Sigmoid colon (tissue), 7 donors: Measurements from ENCODE around the gene MED19. TPM values are rescaled to one million over a fixed set of nuclear protein-coding genes. Genes with fewer than 3 reads are reported as not detected.
"Not testable (repeated sequence)": the region's sequence is repeated elsewhere in the genome, so short reads cannot be mapped to it uniquely, and the experiment has no call there.

Source experiments
- DNase-seq: peaks from one replicate; pipeline ENCODE4 v3.0.0-alpha.2; 2019
- H3K27ac ChIP-seq, 4 donors: fragments of 200-600 bp; sonication (generic); one replicate each; pipeline ENCODE4 v1.5.1; 2016 to 2019; ENCODE audit warnings: mild to moderate bottlenecking in 1 of 4
- H3K27me3 ChIP-seq, 3 donors: fragments of 200-600 bp; sonication (generic); one replicate each; pipeline ENCODE4 v1.5.1; 2019; ENCODE audit warnings: mild to moderate bottlenecking in 1 of 3
- H3K36me3 ChIP-seq, 4 donors: fragments of 200-600 bp; sonication (generic); one replicate each; pipeline ENCODE4 v1.5.1; 2016 to 2019
- H3K4me1 ChIP-seq, 4 donors: fragments of 200-600 bp; sonication (generic); one replicate each; pipeline ENCODE4 v1.5.1; 2017 to 2019
- H3K4me3 ChIP-seq, 4 donors: fragments of 200-600 bp; sonication (generic); one replicate each; pipeline ENCODE4 v1.5.1; 2017 to 2019; ENCODE audit warnings: mild to moderate bottlenecking in 2 of 4, moderate library complexity in 1 of 4
- H3K9me3 ChIP-seq, 4 donors: fragments of 200-600 bp in 3 of 4; sonication (generic) in 3 of 4; one replicate each; pipeline versions ENCODE4 v1.5.1 to v1.6.1; 2013 to 2019
- EP300 ChIP-seq, 4 donors: sonication (generic); formaldehyde crosslinking; IDR thresholded peaks; one replicate each; pipeline ENCODE4 v1.6.1; 2017; ENCODE audit warnings: antibody characterized with exemption in 4 of 4
- POLR2A ChIP-seq, 2 donors: fragments of 450-650 bp; IDR thresholded peaks; one replicate each; pipeline ENCODE4 v1.6.1; 2016; ENCODE audit warnings: antibody characterized with exemption in 2 of 2, mild to moderate bottlenecking in 2 of 2, moderate library complexity in 2 of 2
- POLR2AphosphoS5 ChIP-seq, 4 donors: sonication (generic); formaldehyde crosslinking; IDR thresholded peaks; one replicate each; pipeline ENCODE4 v1.6.1; 2017; ENCODE audit warnings: antibody characterized with exemption in 4 of 4
- WGBS, 2 donors: extraction: QIAGEN DNeasy Blood & Tissue Kit; methylation state at CpG; one replicate each; pipeline ENCODE4 v1.1.7; 2013; 5-methylcytosine and 5-hydroxymethylcytosine counted together
- intact Hi-C: fragments of 100-400 bp; cut with DNase I; formaldehyde crosslinking; loops from one replicate; pipeline ENCODE4 v1.15.1; 2023
- polyA plus RNA-seq, 3 donors: library from polyadenylated mRNA; stranded (reverse); fragments of 200-250 nt; gene quantifications; one replicate each; pipeline ENCODE4 v1.2.3, GENCODE V29; 2013
- total RNA-seq, 4 donors: library from RNA; depleted of rRNA; stranded (reverse); fragments of >200 nt; gene quantifications; one replicate each; pipeline ENCODE4 v1.1.0, GENCODE V29; 2016
- TF ChIP-seq, protein P1 (sequence below), 4 experiments: fragments of 450-650 bp in 3 of 4; fragments of 200-600 bp in 1 of 4; IDR thresholded peaks; one replicate each; pipeline ENCODE4 v1.5.1; 2016 to 2019; ENCODE audit warnings: antibody characterized with exemption in 4 of 4, mild to moderate bottlenecking in 3 of 4, moderate library complexity in 2 of 4
- donor health status: healthy with polysubstance abuse.
- donor health status: Bipolar disorder and iron deficiency.
- donor health status: healthy.

MED19 gene
- total and polyA plus RNA-seq, 7 donors: 8.3 to 18.5 (median 14.4) TPM

DNA sequence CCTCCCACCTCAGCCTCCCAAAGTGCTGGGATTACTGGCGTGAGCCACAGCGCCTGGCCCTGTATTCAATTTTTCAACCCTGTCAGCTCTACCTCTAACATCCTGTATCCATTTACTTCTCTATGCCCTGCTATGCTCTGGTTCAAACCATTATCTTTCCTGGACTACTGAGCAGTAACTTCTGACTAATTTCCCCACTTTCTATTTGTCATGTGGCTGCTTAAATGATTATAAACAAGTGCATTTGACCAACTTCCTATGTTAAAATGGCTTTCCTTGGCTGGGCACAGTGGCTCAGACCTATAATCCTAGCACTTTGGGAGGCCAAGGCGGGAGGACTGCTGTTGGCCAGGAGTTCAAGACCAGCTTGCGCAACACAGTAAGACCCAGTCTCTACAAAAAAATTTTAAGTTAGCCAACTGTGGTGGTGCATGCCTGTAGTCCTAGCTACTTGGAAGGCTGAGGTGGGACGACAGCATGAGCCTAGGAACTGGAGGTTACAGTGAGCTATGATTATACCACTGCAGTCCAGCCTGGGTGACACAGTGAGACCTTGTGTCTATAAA lies 2.1 kb downstream of the MED19 start:
- Histone ChIP-seq H3K4me3 (no peak overlapping the region), H3K36me3 (peaks cover 0 to 15% (median 2%) of the 10 kb centered on the region in 4 donors), H3K27ac (no peak overlapping the region), H3K27me3 (no peaks in the 10 kb centered on the region), H3K4me1 (peaks cover 0 to 39% (median 33%) of the 10 kb centered on the region in 4 donors), H3K9me3 (no peaks in the 10 kb centered on the region)
- no peak for TF ChIP-seq POLR2AphosphoS5 (IDR thresholded peaks at IDR 0.05)
- TF ChIP-seq EP300 (IDR thresholded peaks at IDR 0.05): no peak
- TF ChIP-seq, protein P1, sequence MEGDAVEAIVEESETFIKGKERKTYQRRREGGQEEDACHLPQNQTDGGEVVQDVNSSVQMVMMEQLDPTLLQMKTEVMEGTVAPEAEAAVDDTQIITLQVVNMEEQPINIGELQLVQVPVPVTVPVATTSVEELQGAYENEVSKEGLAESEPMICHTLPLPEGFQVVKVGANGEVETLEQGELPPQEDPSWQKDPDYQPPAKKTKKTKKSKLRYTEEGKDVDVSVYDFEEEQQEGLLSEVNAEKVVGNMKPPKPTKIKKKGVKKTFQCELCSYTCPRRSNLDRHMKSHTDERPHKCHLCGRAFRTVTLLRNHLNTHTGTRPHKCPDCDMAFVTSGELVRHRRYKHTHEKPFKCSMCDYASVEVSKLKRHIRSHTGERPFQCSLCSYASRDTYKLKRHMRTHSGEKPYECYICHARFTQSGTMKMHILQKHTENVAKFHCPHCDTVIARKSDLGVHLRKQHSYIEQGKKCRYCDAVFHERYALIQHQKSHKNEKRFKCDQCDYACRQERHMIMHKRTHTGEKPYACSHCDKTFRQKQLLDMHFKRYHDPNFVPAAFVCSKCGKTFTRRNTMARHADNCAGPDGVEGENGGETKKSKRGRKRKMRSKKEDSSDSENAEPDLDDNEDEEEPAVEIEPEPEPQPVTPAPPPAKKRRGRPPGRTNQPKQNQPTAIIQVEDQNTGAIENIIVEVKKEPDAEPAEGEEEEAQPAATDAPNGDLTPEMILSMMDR (IDR thresholded peaks at IDR 0.05): no peak
- no peak for TF ChIP-seq POLR2A (IDR thresholded peaks at IDR 0.05)
- no peak for DNase-seq
- 92% methylated on average over 5 of the region's 5 CpGs for WGBS, 2 donors
- intact Hi-C loops: loop anchor here (5.0 kb wide), 2 partner anchors 43 to 52 kb away; partner anchors contain the start of genes CTNND1 and ZDHHC5

DNA sequence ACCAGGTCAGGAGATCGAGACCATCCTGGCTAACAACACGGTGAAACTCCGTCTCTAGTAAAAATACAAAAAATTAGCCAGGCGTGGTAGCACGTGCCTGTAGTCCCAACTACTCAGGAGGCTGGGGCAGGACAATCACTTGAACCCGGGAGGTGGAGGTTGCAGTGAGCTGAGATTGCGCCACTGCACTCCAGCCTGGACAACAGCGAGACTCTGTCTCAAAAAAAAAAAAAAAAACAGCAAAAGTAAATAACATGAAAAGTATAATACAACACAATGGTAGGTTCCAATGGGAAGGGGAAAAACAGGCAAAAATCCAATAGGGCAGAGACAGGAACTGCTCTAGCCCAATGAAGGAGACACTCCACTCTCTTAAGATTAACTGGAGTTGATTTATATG lies 6.6 kb downstream of the MED19 start:
- intact Hi-C loops: not testable (repeated sequence)
- 93 to 96% methylated on average over 8 of the region's 8 CpGs for WGBS, 2 donors

DNA sequence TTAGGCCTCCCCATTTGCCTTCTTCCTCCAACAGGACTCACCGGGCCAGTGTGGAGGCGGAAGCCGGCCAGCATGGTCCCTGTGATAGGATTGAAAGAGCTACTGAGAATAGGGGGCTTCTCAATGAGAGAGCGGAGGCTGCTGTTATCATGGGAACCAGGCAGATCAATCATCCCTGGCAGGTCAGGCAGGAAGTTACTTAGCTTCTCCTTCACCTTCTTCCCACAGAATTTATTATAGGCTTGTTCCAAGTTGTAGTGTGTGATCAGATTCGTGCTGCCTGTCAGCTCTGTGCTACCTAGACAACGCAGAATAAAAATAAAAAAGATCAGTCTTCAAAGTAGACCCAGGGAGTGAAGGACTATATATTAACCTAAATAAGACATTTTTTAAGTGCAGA lies 7.1 kb downstream of the MED19 start:
- Histone ChIP-seq H3K27me3 (no peaks in the 10 kb centered on the region), H3K27ac (no peak overlapping the region), H3K36me3 (peaks cover 0 to 58% (median 21%) of the 10 kb centered on the region in 4 donors), H3K4me3 (no peak overlapping the region), H3K4me1 (peaks cover 0 to 3% (median 0%) of the 10 kb centered on the region in 4 donors), H3K9me3 (no peaks in the 10 kb centered on the region)
- DNase-seq: no peak
- no peak for TF ChIP-seq EP300 (IDR thresholded peaks at IDR 0.05)
- no peak for TF ChIP-seq POLR2A (IDR thresholded peaks at IDR 0.05)
- TF ChIP-seq POLR2AphosphoS5 (IDR thresholded peaks at IDR 0.05): no peak
- TF ChIP-seq, protein P1 (IDR thresholded peaks at IDR 0.05): no peak
- 93 to 96% methylated on average over 6 of the region's 6 CpGs for WGBS, 2 donors
- intact Hi-C loops: no loop called here

More for the DNA sequence above, 6.6 kb downstream of the MED19 start:
- not testable (repeated sequence) for H3K4me3 ChIP-seq, DNase-seq, H3K9me3 ChIP-seq, H3K4me1 ChIP-seq, H3K27ac ChIP-seq, H3K27me3 ChIP-seq
- H3K36me3 ChIP-seq: peaks cover 0 to 53% (median 17%) of the 10 kb centered on the region in 4 donors

DNA sequence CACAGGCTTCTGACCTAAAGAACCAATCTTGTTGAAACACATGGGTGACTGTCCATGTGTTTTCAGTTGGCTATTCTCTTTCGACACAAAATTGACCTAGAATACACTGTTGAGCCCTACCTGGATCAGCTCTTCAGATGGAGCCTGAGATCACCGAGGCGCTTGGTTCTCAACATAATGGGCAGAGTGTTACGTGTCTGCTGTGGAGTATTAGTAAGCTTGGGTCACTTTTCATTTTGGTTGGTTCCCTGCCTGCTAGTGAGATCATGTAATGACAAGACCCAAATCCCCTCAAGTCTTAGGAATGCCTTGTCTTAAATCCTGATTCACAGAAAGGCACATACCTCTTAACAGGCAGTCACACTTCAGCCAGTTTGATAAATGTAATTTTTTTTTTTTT lies 8.7 kb downstream of the MED19 start:
- peaks cover 9 to 69% (median 37%) of the 10 kb centered on the region in 4 donors for H3K36me3 ChIP-seq

DNA sequence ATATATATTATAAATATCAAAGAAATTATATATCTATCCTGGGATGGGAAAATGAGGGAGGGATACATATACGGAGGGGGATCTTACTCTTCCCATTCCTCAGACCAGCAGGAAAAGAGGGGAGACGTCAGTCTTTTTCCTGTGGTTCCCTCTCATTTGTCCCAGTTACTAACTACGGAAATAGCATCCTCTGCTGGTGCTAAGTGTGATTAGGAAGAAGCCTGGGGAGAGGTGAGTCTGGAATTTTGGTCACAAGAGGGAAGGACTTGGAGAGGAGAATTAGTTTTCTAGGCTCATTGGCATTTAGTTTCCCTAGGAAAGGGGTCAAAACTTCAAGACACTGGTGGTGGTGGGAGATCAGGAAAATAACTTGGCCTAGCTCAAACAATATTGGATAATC lies 11.6 kb downstream of the MED19 start:
- Histone ChIP-seq H3K4me1 (no peaks in the 10 kb centered on the region), H3K36me3 (peaks cover 27 to 92% (median 58%) of the 10 kb centered on the region in 4 donors), H3K27ac (no peak overlapping the region), H3K4me3 (no peak overlapping the region), H3K9me3 (no peaks in the 10 kb centered on the region), H3K27me3 (no peaks in the 10 kb centered on the region)
- intact Hi-C loops: no loop called here
- WGBS, 2 donors: 77 to 83% methylated on average over 3 of the region's 3 CpGs
- TF ChIP-seq EP300 (IDR thresholded peaks at IDR 0.05): no peak
- TF ChIP-seq POLR2AphosphoS5 (IDR thresholded peaks at IDR 0.05): no peak
- TF ChIP-seq, protein P1 (IDR thresholded peaks at IDR 0.05): no peak
- no peak for TF ChIP-seq POLR2A (IDR thresholded peaks at IDR 0.05)
- no peak for DNase-seq

More for the DNA sequence above, 8.7 kb downstream of the MED19 start:
- intact Hi-C loops: no loop called here
- no peaks in the 10 kb centered on the region for H3K4me1 ChIP-seq
- no peak overlapping the region for H3K4me3 ChIP-seq
- DNase-seq: no peak
- 95 to 97% methylated on average over 4 of the region's 4 CpGs for WGBS, 2 donors
- H3K27me3 ChIP-seq: no peaks in the 10 kb centered on the region
- no peaks in the 10 kb centered on the region for H3K9me3 ChIP-seq
- no peak overlapping the region for H3K27ac ChIP-seq
- TF ChIP-seq EP300 (IDR thresholded peaks at IDR 0.05) (no peak), POLR2A (IDR thresholded peaks at IDR 0.05) (no peak), POLR2AphosphoS5 (IDR thresholded peaks at IDR 0.05) (no peak)
- TF ChIP-seq, protein P1 (IDR thresholded peaks at IDR 0.05): no peak
